HEK293 (cell line): Measurements from ENCODE around the gene PCNX4.
A peak's percentile ranks its signal among the peaks of the same experiment; 100 is the strongest.

ENCODE experiments used
- CTCF ChIA-PET: fragments of 350-600 bp; formaldehyde crosslinking; extraction: SDS; loops from one replicate; lab custom pipeline; 2021; ENCODE audit warnings: antibody characterized with exemption; lab: Yijun Ruan, JAX
- POLR2A ChIA-PET: fragments of 300-600 bp; formaldehyde crosslinking; extraction: SDS; loops from one replicate; lab custom pipeline; 2020; ENCODE audit warnings: antibody characterized with exemption, inconsistent platforms; lab: Yijun Ruan, JAX
- H3K27ac ChIP-seq: fragments of 200-500 bp; sonication (Bioruptor generic); 2 replicates; pipeline ENCODE4 v1.5.1; 2014; ENCODE audit warnings: low read depth, low read length, control low read depth, inconsistent platforms; ENCODE audit errors: extremely low read depth
- H3K36me3 ChIP-seq, 2 experiments: fragments of 200-500 bp in 1 of 2; sonication (Bioruptor generic) in 1 of 2; 1 replicate in 1 of 2; 2 replicates in 1 of 2; pipeline ENCODE4 v1.5.1; 2014 to 2017; ENCODE audit warnings: inconsistent platforms in 2 of 2, low read length in 2 of 2; ENCODE audit not compliant: control insufficient read depth in 2 of 2, insufficient read depth in 1 of 2
- H3K4me1 ChIP-seq: fragments of 200-500 bp; sonication (Bioruptor generic); 2 replicates; pipeline ENCODE4 v1.5.1; 2014; ENCODE audit warnings: mild to moderate bottlenecking, low read length, inconsistent platforms; ENCODE audit not compliant: control insufficient read depth, insufficient read depth
- H3K4me3 ChIP-seq: 2 replicates; pipeline ENCODE4 v1.5.1; 2011; ENCODE audit warnings: low read depth, mild to moderate bottlenecking, control low read depth, low read length, moderate library complexity
- H3K9me3 ChIP-seq: fragments of 200-500 bp; sonication (Bioruptor generic); 2 replicates; pipeline ENCODE4 v1.5.1; 2014; ENCODE audit warnings: low read depth, low read length, inconsistent platforms; ENCODE audit not compliant: control insufficient read depth, insufficient read depth
- IKZF3 ChIP-seq: fragments of 450-650 bp; IDR thresholded peaks from 2 replicates; pipeline ENCODE4 v1.5.0; 2018; ENCODE audit warnings: missing biosample characterization, mild to moderate bottlenecking, missing genetic modification characterization, moderate library complexity
- KLF10 ChIP-seq: fragments of 450-650 bp; IDR thresholded peaks from 2 replicates; pipeline ENCODE4 v1.5.1; 2018; ENCODE audit warnings: missing biosample characterization, mild to moderate bottlenecking, missing genetic modification characterization
- REPIN1 ChIP-seq: fragments of 450-650 bp; formaldehyde crosslinking; IDR thresholded peaks from 2 replicates; pipeline ENCODE4 v1.5.1; 2017; ENCODE audit warnings: missing biosample characterization, missing genetic modification characterization, low read depth
- SP3 ChIP-seq: fragments of 450-650 bp; formaldehyde crosslinking; IDR thresholded peaks from 2 replicates; pipeline ENCODE4 v1.5.1; 2016; ENCODE audit warnings: missing biosample characterization, missing genetic modification characterization
- ZBTB17 ChIP-seq: fragments of 450-650 bp; formaldehyde crosslinking; IDR thresholded peaks from 2 replicates; pipeline ENCODE4 v1.5.1; 2016; ENCODE audit warnings: missing biosample characterization, missing genetic modification characterization
- ZBTB48 ChIP-seq: fragments of 450-650 bp; formaldehyde crosslinking; IDR thresholded peaks from 2 replicates; pipeline ENCODE4 v1.5.1; 2016; ENCODE audit warnings: missing biosample characterization, missing genetic modification characterization
- ZFHX2 ChIP-seq: fragments of 450-650 bp; formaldehyde crosslinking; conservative IDR thresholded peaks from 2 replicates; pipeline ENCODE4 v1.5.1; 2016; ENCODE audit warnings: missing biosample characterization, missing genetic modification characterization
- ZFP3 ChIP-seq: fragments of 450-650 bp; formaldehyde crosslinking; IDR thresholded peaks from 2 replicates; pipeline ENCODE4 v1.5.1; 2016; ENCODE audit warnings: low read depth, missing biosample characterization, missing genetic modification characterization
- ZNF157 ChIP-seq: fragments of 450-650 bp; formaldehyde crosslinking; IDR thresholded peaks from 2 replicates; pipeline ENCODE4 v1.5.1; 2016; ENCODE audit warnings: missing biosample characterization, missing genetic modification characterization
- ZNF214 ChIP-seq: fragments of 450-650 bp; formaldehyde crosslinking; IDR thresholded peaks from 2 replicates; pipeline ENCODE4 v1.5.1; 2017; ENCODE audit warnings: missing biosample characterization, mild to moderate bottlenecking, missing genetic modification characterization, borderline replicate concordance
- ZNF324 ChIP-seq: fragments of 450-650 bp; formaldehyde crosslinking; IDR thresholded peaks from 2 replicates; pipeline ENCODE4 v1.5.1; 2016; ENCODE audit warnings: missing biosample characterization, missing genetic modification characterization
- ZNF335 ChIP-seq: fragments of 450-650 bp; formaldehyde crosslinking; conservative IDR thresholded peaks from 2 replicates; pipeline ENCODE4 v1.5.1; 2016; ENCODE audit warnings: missing biosample characterization, missing genetic modification characterization
- ZNF341 ChIP-seq: fragments of 450-650 bp; formaldehyde crosslinking; IDR thresholded peaks from 2 replicates; pipeline ENCODE4; 2016; ENCODE audit warnings: low read depth, missing biosample characterization, missing genetic modification characterization
- ZNF426 ChIP-seq: fragments of 450-650 bp; formaldehyde crosslinking; IDR thresholded peaks from 2 replicates; pipeline ENCODE4 v1.5.1; 2017; ENCODE audit warnings: missing biosample characterization, missing genetic modification characterization, mild to moderate bottlenecking, inconsistent platforms, moderate library complexity
- ZNF433 ChIP-seq: fragments of 450-650 bp; formaldehyde crosslinking; IDR thresholded peaks from 2 replicates; pipeline ENCODE4 v1.5.1; 2016; ENCODE audit warnings: missing biosample characterization, missing genetic modification characterization, low read depth
- ZNF610 ChIP-seq: fragments of 450-650 bp; formaldehyde crosslinking; IDR thresholded peaks from 2 replicates; pipeline ENCODE4 v1.5.1; 2016; ENCODE audit warnings: missing biosample characterization, missing genetic modification characterization, borderline replicate concordance
- TF ChIP-seq, protein P1 (sequence below): fragments of 450-650 bp; formaldehyde crosslinking; conservative IDR thresholded peaks from 2 replicates; pipeline ENCODE4 v1.5.1; 2016; ENCODE audit warnings: low read depth, missing biosample characterization, missing genetic modification characterization
- TF ChIP-seq, protein P2 (sequence below): fragments of 450-650 bp; formaldehyde crosslinking; optimal IDR thresholded peaks from 2 replicates; pipeline ENCODE3; 2016; ENCODE audit warnings: missing biosample characterization, mild to moderate bottlenecking, missing genetic modification characterization
- TF ChIP-seq, protein P3 (sequence below): sonication (generic); formaldehyde crosslinking; IDR thresholded peaks from 2 replicates; pipeline ENCODE4 v1.8.1; 2022; ENCODE audit warnings: mild to moderate bottlenecking, moderate library complexity, missing genetic modification reagents

Gene PCNX4

DNA sequence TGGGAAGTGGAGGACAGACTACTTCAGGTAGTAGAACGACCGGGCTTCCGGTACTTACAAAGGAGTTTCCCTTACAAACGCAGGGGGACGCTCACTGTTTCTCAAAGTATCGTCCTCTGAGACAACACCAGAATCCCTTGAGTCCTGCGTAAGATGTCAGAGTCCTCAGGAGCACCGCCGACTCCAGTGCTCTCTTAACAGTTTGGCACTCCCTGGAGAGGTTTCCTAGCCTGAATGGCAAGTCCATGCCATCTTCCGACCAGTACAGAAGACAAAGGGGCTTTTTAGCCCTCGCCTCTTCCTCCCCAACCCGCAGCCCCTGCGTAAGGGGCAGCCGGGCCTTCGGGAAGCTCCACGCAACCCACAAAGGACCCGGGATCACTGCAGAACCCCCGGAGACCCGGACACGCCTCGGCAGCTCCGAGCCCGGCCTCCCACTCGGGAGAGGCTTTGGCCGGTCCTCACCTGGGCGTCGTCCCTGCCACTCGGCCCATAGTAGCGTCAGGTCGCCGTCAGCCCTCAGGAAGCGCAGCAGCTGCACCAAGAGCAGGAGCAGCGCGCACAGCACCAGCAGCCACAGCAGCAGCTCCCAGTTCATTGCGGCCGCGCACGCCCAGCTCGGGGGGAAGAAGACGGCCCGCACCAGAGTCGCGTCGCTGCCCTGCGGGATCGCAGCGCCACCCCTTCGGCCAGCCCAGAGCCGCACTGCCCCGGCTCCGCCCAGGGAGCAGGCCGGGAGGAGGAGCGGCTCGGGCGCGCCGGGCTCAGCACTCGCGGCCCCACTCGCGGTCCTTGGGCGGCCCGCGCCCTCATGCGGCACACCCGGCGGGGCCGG, 73.2 kb downstream of the PCNX4 start, which contains the start of gene DHRS7 (continued):
- TF ChIP-seq, protein P1, sequence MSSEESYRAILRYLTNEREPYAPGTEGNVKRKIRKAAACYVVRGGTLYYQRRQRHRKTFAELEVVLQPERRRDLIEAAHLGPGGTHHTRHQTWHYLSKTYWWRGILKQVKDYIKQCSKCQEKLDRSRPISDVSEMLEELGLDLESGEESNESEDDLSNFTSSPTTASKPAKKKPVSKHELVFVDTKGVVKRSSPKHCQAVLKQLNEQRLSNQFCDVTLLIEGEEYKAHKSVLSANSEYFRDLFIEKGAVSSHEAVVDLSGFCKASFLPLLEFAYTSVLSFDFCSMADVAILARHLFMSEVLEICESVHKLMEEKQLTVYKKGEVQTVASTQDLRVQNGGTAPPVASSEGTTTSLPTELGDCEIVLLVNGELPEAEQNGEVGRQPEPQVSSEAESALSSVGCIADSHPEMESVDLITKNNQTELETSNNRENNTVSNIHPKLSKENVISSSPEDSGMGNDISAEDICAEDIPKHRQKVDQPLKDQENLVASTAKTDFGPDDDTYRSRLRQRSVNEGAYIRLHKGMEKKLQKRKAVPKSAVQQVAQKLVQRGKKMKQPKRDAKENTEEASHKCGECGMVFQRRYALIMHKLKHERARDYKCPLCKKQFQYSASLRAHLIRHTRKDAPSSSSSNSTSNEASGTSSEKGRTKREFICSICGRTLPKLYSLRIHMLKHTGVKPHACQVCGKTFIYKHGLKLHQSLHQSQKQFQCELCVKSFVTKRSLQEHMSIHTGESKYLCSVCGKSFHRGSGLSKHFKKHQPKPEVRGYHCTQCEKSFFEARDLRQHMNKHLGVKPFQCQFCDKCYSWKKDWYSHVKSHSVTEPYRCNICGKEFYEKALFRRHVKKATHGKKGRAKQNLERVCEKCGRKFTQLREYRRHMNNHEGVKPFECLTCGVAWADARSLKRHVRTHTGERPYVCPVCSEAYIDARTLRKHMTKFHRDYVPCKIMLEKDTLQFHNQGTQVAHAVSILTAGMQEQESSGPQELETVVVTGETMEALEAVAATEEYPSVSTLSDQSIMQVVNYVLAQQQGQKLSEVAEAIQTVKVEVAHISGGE (tag by site-specific recombination), result peak; percentile 20; the same call in 1 of the 2 replicates
- TF ChIP-seq, protein P2, sequence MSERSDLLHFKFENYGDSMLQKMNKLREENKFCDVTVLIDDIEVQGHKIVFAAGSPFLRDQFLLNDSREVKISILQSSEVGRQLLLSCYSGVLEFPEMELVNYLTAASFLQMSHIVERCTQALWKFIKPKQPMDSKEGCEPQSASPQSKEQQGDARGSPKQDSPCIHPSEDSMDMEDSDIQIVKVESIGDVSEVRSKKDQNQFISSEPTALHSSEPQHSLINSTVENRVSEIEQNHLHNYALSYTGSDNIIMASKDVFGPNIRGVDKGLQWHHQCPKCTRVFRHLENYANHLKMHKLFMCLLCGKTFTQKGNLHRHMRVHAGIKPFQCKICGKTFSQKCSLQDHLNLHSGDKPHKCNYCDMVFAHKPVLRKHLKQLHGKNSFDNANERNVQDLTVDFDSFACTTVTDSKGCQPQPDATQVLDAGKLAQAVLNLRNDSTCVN (tag by site-specific recombination), result peak; percentile 85
- TF ChIP-seq ZBTB48 (tag by site-specific recombination), result peak; percentile 51; the same call in 1 of the 2 replicates
- TF ChIP-seq ZFP3, result no peak
- TF ChIP-seq REPIN1, result no peak
- TF ChIP-seq ZNF335 (tag by site-specific recombination), result peak; percentile 65
- 0 out of 2 replicates have a peak, but pooled peaks have one; percentile 30 for TF ChIP-seq SP3 (tag by site-specific recombination)
- TF ChIP-seq ZNF157 (tag by site-specific recombination), result no peak
- no peak for TF ChIP-seq IKZF3 (tag by site-specific recombination)
- TF ChIP-seq, protein P3, sequence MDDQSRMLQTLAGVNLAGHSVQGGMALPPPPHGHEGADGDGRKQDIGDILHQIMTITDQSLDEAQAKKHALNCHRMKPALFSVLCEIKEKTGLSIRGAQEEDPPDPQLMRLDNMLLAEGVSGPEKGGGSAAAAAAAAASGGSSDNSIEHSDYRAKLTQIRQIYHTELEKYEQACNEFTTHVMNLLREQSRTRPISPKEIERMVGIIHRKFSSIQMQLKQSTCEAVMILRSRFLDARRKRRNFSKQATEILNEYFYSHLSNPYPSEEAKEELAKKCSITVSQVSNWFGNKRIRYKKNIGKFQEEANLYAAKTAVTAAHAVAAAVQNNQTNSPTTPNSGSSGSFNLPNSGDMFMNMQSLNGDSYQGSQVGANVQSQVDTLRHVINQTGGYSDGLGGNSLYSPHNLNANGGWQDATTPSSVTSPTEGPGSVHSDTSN (CRISPR knock-in tag), result peak; percentile 81
- no peak for TF ChIP-seq ZFHX2 (tag by site-specific recombination)
- peak; percentile 79 for TF ChIP-seq ZNF610 (tag by site-specific recombination)
- TF ChIP-seq ZNF426 (tag by site-specific recombination), result no peak
- TF ChIP-seq ZNF433 (tag by site-specific recombination), result no peak
- no peak for TF ChIP-seq ZNF324
- peak; percentile 30; the same call in 1 of the 2 replicates for TF ChIP-seq ZNF341 (tag by site-specific recombination)

DNA sequence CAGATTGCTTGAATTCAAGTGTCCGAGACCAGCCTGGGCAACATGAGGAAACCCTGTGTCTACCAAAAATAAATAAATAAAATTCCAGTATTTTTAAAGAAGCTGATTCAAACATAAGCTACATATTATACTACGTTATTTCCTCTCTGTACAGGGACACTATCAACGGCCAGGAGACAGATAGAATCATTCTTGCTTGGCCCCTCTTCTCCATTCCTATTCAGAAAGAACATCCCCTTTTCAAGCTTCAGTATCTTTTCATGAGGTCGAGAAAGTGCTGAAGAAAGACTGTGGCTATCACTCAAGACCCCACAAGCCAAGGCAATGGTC, 73.8 kb downstream of the PCNX4 start:
- POLR2A ChIA-PET, result interaction anchor here (0.8 to 1.6 kb wide), 5 partner anchors 70 to 681 kb away, joined by 3 to 7 read pairs (median 4); partner anchors contain the start of genes JKAMP, L3HYPDH, PCNX4 and PPM1A
- H3K27ac ChIP-seq, result peak overlapping the region; percentile 79

More for the DNA sequence above, 73.8 kb downstream of the PCNX4 start:
- no peaks in the 10 kb centered on the region for H3K9me3 ChIP-seq
- peaks cover 8% of the 10 kb centered on the region; the same call in 1 of the 2 replicates for H3K4me1 ChIP-seq
- TF ChIP-seq KLF10 (tag by site-specific recombination), result 0 out of 2 replicates have a peak, but pooled peaks have one; percentile 22
- TF ChIP-seq ZNF214 (tag by site-specific recombination), result no peak
- peak; percentile 12; the same call in 1 of the 2 replicates for TF ChIP-seq ZNF335 (tag by site-specific recombination)
- no peak for TF ChIP-seq ZBTB17 (tag by site-specific recombination)
- no peaks in the 10 kb centered on the region for H3K36me3 ChIP-seq
- peak overlapping the region; percentile 93; the same call in 1 of the 2 replicates for H3K4me3 ChIP-seq
- CTCF ChIA-PET, result interaction anchor here (0.5 to 2.1 kb wide), 11 partner anchors 11 to 204 kb away, joined by 3 to 11 read pairs (median 4); no protein-coding TSS in a partner anchor
